Measurements from ENCODE around the gene TXNDC5. TPM values are rescaled to one million over a fixed set of nuclear protein-coding genes. Genes with fewer than 3 reads are reported as not detected.

TXNDC5 gene
- total and polyA plus RNA-seq, 9 of the 15 experiments (the other 6 are each of a cell fraction or from before 2014, with no cell fraction given), result 33.9 to 156 (median 137) TPM

GRCh38 chr6:7912736-7913517 is 2.3 kb upstream of the TXNDC5 start (continued):
- TF ChIP-seq ZNF318 (IDR thresholded peaks at IDR 0.05; ENCODE audit: borderline replicate concordance in 1 of 2, low read depth in 1 of 2), result no peak
- no peak for TF ChIP-seq PHB (CRISPR knock-in tag; IDR thresholded peaks at IDR 0.05)
- TF ChIP-seq GABPB1 (CRISPR knock-in tag; IDR thresholded peaks at IDR 0.05), result no peak
- no peak for TF ChIP-seq ZNF766 (CRISPR knock-in tag; conservative IDR thresholded peaks at IDR 0.05)
- no peak for TF ChIP-seq RAD51 (IDR thresholded peaks at IDR 0.05; ENCODE audit: borderline replicate concordance, low read depth)
- no peak for TF ChIP-seq ZFX (CRISPR knock-in tag; IDR thresholded peaks at IDR 0.05)
- TF ChIP-seq CBX2 (IDR thresholded peaks at IDR 0.05; ENCODE audit: insufficient read depth, low read length, poor library complexity, severe bottlenecking), result no peak
- no peak for TF ChIP-seq GATA2 (CRISPR knock-in tag; IDR thresholded peaks at IDR 0.05)
- TF ChIP-seq ZBTB17 (CRISPR knock-in tag; IDR thresholded peaks at IDR 0.05), result no peak
- TF ChIP-seq ZNF75A (CRISPR knock-in tag; IDR thresholded peaks at IDR 0.05), result no peak
- TF ChIP-seq ZNF586 (CRISPR knock-in tag; conservative IDR thresholded peaks at IDR 0.05), result no peak
- TF ChIP-seq TRIM24 (IDR thresholded peaks at IDR 0.05), result no peak
- no peak for TF ChIP-seq SIN3B (IDR thresholded peaks at IDR 0.05; ENCODE audit: low read depth)
- no peak for TF ChIP-seq XRCC3 (IDR thresholded peaks at IDR 0.05)
- TF ChIP-seq HMGXB4 (CRISPR knock-in tag; IDR thresholded peaks at IDR 0.05), result no peak
- TF ChIP-seq SMARCE1 (IDR thresholded peaks at IDR 0.05), result peak; percentile 67; the same call in 1 of the 2 replicates
- no peak for TF ChIP-seq POLR2AphosphoS2 (IDR thresholded peaks at IDR 0.05; ENCODE audit: low read length)
- TF ChIP-seq POLR2G (IDR thresholded peaks at IDR 0.05; ENCODE audit: low read depth, low read length), result no peak
- TF ChIP-seq ZNF184 (CRISPR knock-in tag; IDR thresholded peaks at IDR 0.05), result no peak
- TF ChIP-seq NRF1 (conservative IDR thresholded peaks at IDR 0.05 in 1 of 2, IDR thresholded peaks at IDR 0.05 in 1 of 2), result peak; percentile 63 to 70
